ENCODE data around the gene MIER1. TPM values are rescaled to one million over a fixed set of nuclear protein-coding genes. Genes with fewer than 3 reads are reported as not detected.

MIER1 gene
- total and polyA plus RNA-seq, 9 of the 15 experiments (the other 6 are each of a cell fraction or from before 2014, with no cell fraction given) = 13.9 to 34.8 (median 21.5) TPM

- TF ChIP-seq HDAC1 (IDR thresholded peaks at IDR 0.05) = peak in 1 of 2 experiments; percentile 82; a peak in 2 of 4 replicates
- no peak for TF ChIP-seq ZNF184 (CRISPR knock-in tag; IDR thresholded peaks at IDR 0.05)
- TF ChIP-seq MXI1 (IDR thresholded peaks at IDR 0.05; ENCODE audit: low read depth, low read length) = peak; percentile 40; the same call in 1 of the 2 replicates
- peak; percentile 58 to 60; a peak in 3 of 4 replicates for TF ChIP-seq NONO (IDR thresholded peaks at IDR 0.05; ENCODE audit: low read depth in 2 of 2, low read length in 1 of 2)
- no peak for TF ChIP-seq ZNF140 (CRISPR knock-in tag; IDR thresholded peaks at IDR 0.05)
- no peak for TF ChIP-seq RCOR1 (IDR thresholded peaks at IDR 0.05; ENCODE audit: borderline replicate concordance in 1 of 2, low read depth in 2 of 2, low read length in 2 of 2)
- TF ChIP-seq DEAF1 (CRISPR knock-in tag; IDR thresholded peaks at IDR 0.05) = no peak; the same call in 1 of the 2 replicates
- no peak for TF ChIP-seq RBM34 (IDR thresholded peaks at IDR 0.05; ENCODE audit: borderline replicate concordance, insufficient read depth, low read length)
- TF ChIP-seq MCM7 (IDR thresholded peaks at IDR 0.05) = no peak
- TF ChIP-seq RFX7 (CRISPR knock-in tag; IDR thresholded peaks at IDR 0.05) = no peak
- TF ChIP-seq KLF10 (CRISPR knock-in tag; IDR thresholded peaks at IDR 0.05) = no peak
- TF ChIP-seq XRCC5 (IDR thresholded peaks at IDR 0.05; ENCODE audit: low read depth, low read length) = no peak
- no peak for TF ChIP-seq NR2C2 (CRISPR knock-in tag; IDR thresholded peaks at IDR 0.05)
- peak; percentile 97 for TF ChIP-seq NR2C2 (tag; IDR thresholded peaks at IDR 0.05)
- TF ChIP-seq DPF2 (IDR thresholded peaks at IDR 0.05) = peak; percentile 24; the same call in 1 of the 2 replicates
- no peak for TF ChIP-seq HBP1 (CRISPR knock-in tag; IDR thresholded peaks at IDR 0.05)
- TF ChIP-seq GABPA (tag; conservative IDR thresholded peaks at IDR 0.05; ENCODE audit: low read depth) = peak; percentile 59; the same call in 1 of the 2 replicates
- TF ChIP-seq ZNF3 (CRISPR knock-in tag; IDR thresholded peaks at IDR 0.05) = no peak
- no peak for TF ChIP-seq SMC3 (conservative IDR thresholded peaks at IDR 0.05; ENCODE audit: insufficient read depth, low read depth, low read length)
- TF ChIP-seq CHAMP1 (IDR thresholded peaks at IDR 0.05) = no peak
- no peak; the same call in 1 of the 2 replicates for TF ChIP-seq NBN (IDR thresholded peaks at IDR 0.05; ENCODE audit: low read depth)
Observed at GRCh38 chr1:66929999-66930822, 5.4 kb downstream of the MIER1 start (continued).

Data from K562 (cell line).